HUES64 (cell line): ENCODE results near the gene CNTNAP5.

Source experiments
- H3K27ac ChIP-seq: 2 replicates; pipeline ENCODE4 v1.7.0; 2013; ENCODE audit warnings: low read depth, low read length, inconsistent platforms
- H3K27me3 ChIP-seq: 2 replicates; pipeline ENCODE4 v1.6.1; 2013; ENCODE audit warnings: mild to moderate bottlenecking, low read length; ENCODE audit not compliant: insufficient read depth
- H3K36me3 ChIP-seq: 2 replicates; pipeline ENCODE4 v1.6.1; 2013; ENCODE audit warnings: mild to moderate bottlenecking, low read length; ENCODE audit not compliant: insufficient read depth
- H3K4me1 ChIP-seq: 2 replicates; pipeline ENCODE4 v1.6.1; 2013; ENCODE audit warnings: mild to moderate bottlenecking, low read length, moderate library complexity; ENCODE audit not compliant: insufficient read depth
- H3K4me3 ChIP-seq: 2 replicates; pipeline ENCODE4 v1.5.1; 2013; ENCODE audit warnings: mild to moderate bottlenecking, low read length, moderate library complexity
- H3K9ac ChIP-seq: 2 replicates; pipeline ENCODE4 v1.6.1; 2013; ENCODE audit warnings: mild to moderate bottlenecking, low read depth, low read length
- H3K9me3 ChIP-seq: 2 replicates; pipeline ENCODE4 v1.6.1; 2013; ENCODE audit warnings: low read depth, low read length; ENCODE audit not compliant: insufficient read depth
- WGBS: fragments of 150-250, 120-280 bp; methylation state at CpG from one replicate; pipeline ENCODE4 v1.1.7; 2013; ENCODE audit warnings: missing lambda C conversion rate; 5-methylcytosine and 5-hydroxymethylcytosine counted together

CNTNAP5 gene

DNA sequence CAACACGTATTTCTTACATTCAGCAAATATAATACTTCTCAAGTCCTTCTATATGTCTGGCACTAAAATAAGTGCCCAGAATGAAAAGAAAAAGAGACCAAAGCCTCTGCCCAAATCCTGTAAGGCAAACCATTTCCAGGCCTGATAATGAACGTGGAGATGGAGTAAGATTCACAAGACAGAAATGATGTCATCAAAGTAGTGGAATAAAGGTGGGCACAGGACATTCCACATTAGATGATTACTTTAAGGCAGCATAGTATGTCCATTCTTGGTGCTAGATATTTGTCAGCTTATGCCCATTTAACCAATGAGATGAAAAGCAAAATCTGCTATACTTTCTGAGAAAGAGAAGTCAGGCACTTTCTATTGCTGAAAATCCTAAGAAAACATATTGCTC lies 38.5 kb downstream of the CNTNAP5 start:
- Histone ChIP-seq H3K4me1 (no peaks in the 10 kb centered on the region), H3K27me3 (no peaks in the 10 kb centered on the region), H3K4me3 (no peak overlapping the region), H3K36me3 (no peaks in the 10 kb centered on the region), H3K9ac (no peak overlapping the region), H3K27ac (no peak overlapping the region), H3K9me3 (no peaks in the 10 kb centered on the region)
- WGBS, result 98% methylated on average over 2 of the region's 2 CpGs

DNA sequence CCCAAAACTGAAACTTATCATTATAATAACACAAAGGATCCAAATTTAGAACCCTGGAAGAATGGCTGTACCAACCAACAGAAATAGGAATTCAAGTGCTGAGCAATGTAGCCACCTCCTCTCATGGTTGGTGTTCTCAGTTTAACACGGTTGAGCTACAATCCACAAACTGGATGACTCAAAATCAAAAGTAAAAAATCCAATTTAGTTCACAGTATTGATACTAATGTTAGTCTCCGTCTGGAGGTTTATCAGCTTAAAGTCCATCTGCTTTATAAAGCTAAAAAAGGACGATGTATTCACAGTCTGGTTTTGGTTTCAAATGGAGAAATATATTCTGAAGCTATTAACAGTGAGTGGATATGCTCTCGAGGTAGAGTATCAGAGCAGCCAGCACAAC lies 40.5 kb downstream of the CNTNAP5 start:
- H3K27ac ChIP-seq, result no peak overlapping the region
- H3K9me3 ChIP-seq, result no peaks in the 10 kb centered on the region
- H3K9ac ChIP-seq, result no peak overlapping the region
- no peak overlapping the region for H3K4me3 ChIP-seq
- H3K36me3 ChIP-seq, result no peaks in the 10 kb centered on the region
- 91% methylated on average over 4 of the region's 4 CpGs for WGBS
- H3K4me1 ChIP-seq, result no peaks in the 10 kb centered on the region
- no peaks in the 10 kb centered on the region for H3K27me3 ChIP-seq

DNA sequence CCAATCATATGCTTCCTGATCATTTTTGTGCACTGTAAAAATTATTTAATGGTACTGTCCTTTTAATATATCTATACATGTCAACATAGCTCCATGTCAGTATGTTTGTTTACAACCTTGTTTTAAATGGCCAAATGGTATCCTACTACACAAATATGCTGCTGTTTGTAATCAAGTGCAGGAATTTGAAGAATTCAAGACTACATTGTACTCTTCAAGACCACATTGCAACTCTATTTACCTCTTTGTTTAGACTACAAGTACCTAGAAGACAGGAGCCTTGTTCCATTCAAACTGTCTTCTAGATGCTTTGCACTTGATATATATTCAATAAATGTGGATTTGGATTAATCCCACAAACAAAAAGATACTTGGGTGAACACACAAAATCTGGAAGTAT lies 41.7 kb downstream of the CNTNAP5 start:
- no peaks in the 10 kb centered on the region for H3K4me1 ChIP-seq
- no peaks in the 10 kb centered on the region for H3K9me3 ChIP-seq
- H3K27ac ChIP-seq, result no peak overlapping the region
- H3K27me3 ChIP-seq, result no peaks in the 10 kb centered on the region
- H3K9ac ChIP-seq, result no peak overlapping the region
- H3K36me3 ChIP-seq, result no peaks in the 10 kb centered on the region
- H3K4me3 ChIP-seq, result no peak overlapping the region

DNA sequence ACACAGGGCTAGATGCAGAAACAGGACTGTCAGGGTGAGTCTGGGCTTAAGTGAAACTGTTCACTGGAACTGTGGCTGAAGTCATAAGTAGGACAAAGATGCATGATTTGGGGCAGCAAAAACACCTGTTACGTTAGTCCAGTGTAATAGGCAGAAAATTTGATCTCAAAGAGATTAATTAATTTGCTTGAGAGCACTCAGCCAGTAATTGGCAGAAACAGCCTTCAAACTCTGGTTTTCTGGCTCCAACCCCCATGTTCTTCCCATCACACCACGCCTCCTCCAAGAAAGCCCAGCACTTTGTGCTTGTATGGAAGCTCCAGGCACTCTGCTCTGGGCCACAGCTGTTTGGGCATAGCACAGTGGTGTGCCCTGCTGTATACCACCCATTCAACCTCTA lies 54.0 kb downstream of the CNTNAP5 start:
- over 99% methylated on average over 2 of the region's 2 CpGs for WGBS

DNA sequence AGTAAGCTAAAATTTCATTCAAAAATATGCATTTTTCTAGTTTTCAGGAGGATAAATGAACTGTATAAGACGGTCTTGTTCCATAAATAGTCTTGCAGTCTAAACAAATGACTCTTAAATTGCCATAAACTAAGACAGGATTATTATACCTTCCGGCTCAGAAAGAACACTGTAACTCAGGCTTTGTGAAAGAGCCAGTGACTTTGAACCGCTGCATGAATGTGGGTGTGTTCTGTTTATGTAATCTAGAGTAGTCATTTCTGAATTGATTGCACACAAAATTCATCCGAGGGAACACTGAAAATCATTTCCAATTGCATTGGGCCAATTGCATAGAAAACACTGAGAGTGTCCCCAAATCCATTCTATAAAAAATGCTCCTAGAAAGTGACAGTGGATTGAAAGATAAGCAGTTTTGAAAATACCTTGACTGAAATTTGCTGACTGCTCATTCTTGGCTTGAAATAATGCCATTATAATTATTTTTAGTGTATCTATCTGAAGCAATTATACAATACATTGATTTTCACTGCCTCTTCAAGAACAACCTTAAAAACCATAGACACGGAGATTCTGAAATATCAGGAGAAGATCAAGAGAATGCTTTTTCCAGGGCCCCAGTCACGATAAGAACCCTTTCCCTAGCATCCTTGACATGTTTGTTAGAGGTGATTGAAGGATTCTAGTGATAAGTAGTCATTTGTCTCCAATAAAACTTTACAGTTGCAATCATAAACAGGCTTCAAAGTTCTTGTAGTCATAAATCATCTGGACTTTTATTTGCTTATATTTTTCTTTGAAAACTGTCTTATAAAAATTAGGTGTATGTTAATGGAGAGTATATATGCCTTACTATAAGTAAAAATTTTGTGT lies 55.4 kb downstream of the CNTNAP5 start:
- Histone ChIP-seq H3K4me3 (no peak overlapping the region), H3K4me1 (no peaks in the 10 kb centered on the region), H3K27me3 (no peaks in the 10 kb centered on the region), H3K9me3 (no peaks in the 10 kb centered on the region), H3K27ac (no peak overlapping the region), H3K9ac (no peak overlapping the region), H3K36me3 (no peaks in the 10 kb centered on the region)
- 93% methylated on average over 6 of the region's 6 CpGs for WGBS

More for the DNA sequence above, 54.0 kb downstream of the CNTNAP5 start:
- Histone ChIP-seq H3K9ac (no peak overlapping the region), H3K4me1 (no peaks in the 10 kb centered on the region), H3K9me3 (no peaks in the 10 kb centered on the region), H3K36me3 (no peaks in the 10 kb centered on the region), H3K27me3 (no peaks in the 10 kb centered on the region), H3K27ac (no peak overlapping the region), H3K4me3 (no peak overlapping the region)

DNA sequence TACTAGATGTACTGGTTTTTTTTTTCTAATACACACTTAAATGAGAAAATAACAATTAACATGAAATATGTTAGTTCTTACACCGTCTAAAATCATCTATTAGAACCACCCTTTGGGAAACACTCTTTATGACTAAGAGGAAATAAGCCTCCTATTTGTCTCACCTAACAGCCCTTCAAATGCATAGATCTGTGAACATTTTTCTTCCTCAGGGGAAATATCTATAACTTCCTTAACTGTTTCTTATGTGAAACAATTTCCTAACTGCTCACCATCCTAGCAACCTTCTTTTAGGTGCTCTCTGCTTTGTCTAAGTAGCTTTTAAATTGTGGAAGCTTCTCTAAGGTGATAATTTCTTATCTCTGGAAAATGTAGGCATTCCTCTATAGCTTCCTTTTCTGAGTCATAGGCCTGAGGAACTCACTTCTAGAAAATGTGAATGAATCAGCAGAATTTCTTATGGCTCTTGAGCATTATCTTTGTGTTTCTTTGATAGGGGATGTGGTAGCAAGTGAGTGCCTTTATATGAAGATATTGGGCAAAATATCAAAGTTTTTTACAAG lies 56.1 kb downstream of the CNTNAP5 start:
- Histone ChIP-seq H3K36me3 (no peaks in the 10 kb centered on the region), H3K4me1 (no peaks in the 10 kb centered on the region), H3K27ac (no peak overlapping the region), H3K4me3 (no peak overlapping the region), H3K27me3 (no peaks in the 10 kb centered on the region), H3K9ac (no peak overlapping the region), H3K9me3 (no peaks in the 10 kb centered on the region)
- 93% methylated on average over 1 of the region's 1 CpG for WGBS

DNA sequence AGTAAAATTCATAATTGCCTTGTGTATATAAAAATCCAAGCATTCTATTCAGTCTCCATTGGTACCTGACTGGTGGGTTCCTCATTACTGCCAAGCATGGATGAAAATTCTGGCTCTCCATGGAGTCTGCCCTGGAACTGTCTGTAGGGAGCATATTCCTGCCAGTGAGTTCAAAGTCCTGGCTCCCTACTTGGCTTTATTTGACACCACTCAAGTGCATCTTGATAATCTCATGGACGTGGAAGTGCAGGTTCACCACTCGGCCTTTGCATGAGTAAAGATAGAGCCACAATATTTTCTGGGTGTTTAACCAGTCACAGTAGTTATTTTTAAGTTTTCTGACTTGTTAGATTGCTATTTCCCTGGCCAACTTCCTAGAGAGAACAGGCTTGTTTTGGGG lies 63.5 kb downstream of the CNTNAP5 start:
- Histone ChIP-seq H3K27me3 (no peaks in the 10 kb centered on the region), H3K9ac (no peak overlapping the region), H3K4me1 (peaks cover 4% of the 10 kb centered on the region; the same call in 1 of the 2 replicates), H3K4me3 (no peak overlapping the region), H3K36me3 (no peaks in the 10 kb centered on the region), H3K9me3 (peaks cover 9% of the 10 kb centered on the region; the same call in 1 of the 2 replicates), H3K27ac (no peak overlapping the region)
- WGBS, result 87% methylated on average over 2 of the region's 2 CpGs

DNA sequence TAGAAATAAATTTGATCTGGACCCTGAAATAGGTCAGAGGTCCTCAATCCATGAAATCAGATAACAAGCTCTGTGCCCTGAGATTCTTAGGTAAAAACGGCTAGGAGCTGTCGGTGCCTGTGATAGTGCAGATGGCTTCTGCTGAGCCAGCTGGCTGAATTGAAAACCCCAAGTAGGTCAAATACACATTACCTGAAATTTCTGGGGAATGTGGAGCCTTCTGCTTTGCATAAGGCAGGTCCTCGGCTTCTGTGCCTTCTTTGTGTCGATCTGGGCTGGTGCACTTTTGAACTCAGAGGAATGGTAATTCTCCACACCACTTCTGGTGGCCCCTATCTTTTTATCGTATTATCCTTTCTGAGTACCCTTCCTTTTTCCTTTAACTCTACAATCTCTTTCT lies 66.6 kb downstream of the CNTNAP5 start:
- Histone ChIP-seq H3K4me3 (no peak overlapping the region), H3K9ac (no peak overlapping the region), H3K4me1 (peaks cover 4% of the 10 kb centered on the region; the same call in 1 of the 2 replicates), H3K27ac (no peak overlapping the region), H3K27me3 (no peaks in the 10 kb centered on the region), H3K36me3 (no peaks in the 10 kb centered on the region), H3K9me3 (peaks cover 6% of the 10 kb centered on the region; the same call in 1 of the 2 replicates)
- WGBS, result 93% methylated on average over 5 of the region's 5 CpGs

DNA sequence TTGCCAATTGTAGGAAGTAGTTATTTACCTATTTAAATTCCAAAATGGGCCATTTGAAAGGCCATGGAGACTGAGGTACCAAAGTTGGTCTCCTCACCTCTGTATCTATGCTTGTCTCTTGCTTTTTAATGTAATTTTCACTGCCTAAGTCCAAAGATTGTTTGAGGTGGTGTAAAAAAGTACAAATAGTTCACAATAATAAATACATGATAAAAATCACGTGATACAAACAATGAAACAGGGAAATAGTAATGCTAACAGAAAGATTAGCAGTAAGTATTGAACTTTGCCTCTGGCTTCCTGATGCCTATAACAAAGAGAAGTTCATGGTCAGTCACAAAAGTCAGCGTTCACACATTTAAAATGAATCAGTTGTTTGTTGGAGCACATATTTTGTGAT lies 67.6 kb downstream of the CNTNAP5 start:
- H3K27ac ChIP-seq, result no peak overlapping the region
- WGBS, result 97% methylated on average over 2 of the region's 2 CpGs

DNA sequence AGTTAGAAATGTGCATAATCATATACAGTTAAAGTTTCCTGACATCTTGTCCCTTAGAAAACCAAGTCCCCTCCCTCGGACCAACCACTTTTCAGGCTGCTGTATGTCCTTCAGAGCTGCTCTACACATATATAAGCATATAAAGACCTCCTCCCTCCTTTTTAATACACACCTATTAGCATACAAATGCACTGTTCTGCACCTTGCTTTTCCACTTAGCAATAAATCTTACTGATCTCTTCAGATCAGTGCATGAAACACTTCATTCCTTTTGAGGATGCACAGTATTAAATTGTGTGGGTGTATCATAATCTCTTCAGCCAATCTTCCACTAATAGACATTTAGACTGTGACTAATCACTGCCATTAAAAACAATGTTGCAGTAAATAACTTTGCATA lies 79.8 kb downstream of the CNTNAP5 start:
- Histone ChIP-seq H3K27ac (no peak overlapping the region), H3K36me3 (no peaks in the 10 kb centered on the region), H3K4me3 (no peak overlapping the region), H3K9ac (no peak overlapping the region), H3K4me1 (peaks cover 4% of the 10 kb centered on the region), H3K27me3 (no peaks in the 10 kb centered on the region), H3K9me3 (no peaks in the 10 kb centered on the region)
- 90% methylated on average over 1 of the region's 1 CpG for WGBS

More for the DNA sequence above, 67.6 kb downstream of the CNTNAP5 start:
- no peaks in the 10 kb centered on the region for H3K9me3 ChIP-seq
- H3K4me1 ChIP-seq, result peaks cover 4% of the 10 kb centered on the region; the same call in 1 of the 2 replicates
- H3K27me3 ChIP-seq, result no peaks in the 10 kb centered on the region
- H3K36me3 ChIP-seq, result no peaks in the 10 kb centered on the region
- H3K9ac ChIP-seq, result no peak overlapping the region
- no peak overlapping the region for H3K4me3 ChIP-seq

DNA sequence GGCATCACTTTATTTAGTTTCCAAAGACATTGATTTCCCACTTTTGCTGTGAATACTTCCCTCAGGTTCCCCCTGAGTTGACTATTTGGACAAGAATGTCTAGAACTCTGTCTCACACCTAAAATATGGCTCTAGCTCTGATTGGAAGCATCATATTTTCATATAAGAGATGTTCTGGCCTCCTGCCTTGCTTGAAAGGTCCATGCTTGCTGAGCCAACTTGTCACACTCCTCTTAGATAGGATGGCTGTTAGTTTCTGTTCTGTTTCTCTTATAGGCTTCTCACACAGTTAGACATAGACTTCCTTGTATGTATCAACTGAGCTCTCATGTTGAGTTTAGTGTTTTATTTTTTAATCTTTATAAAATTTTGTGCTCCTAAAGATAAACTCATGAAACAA lies 87.1 kb downstream of the CNTNAP5 start:
- H3K27me3 ChIP-seq, result no peaks in the 10 kb centered on the region
- H3K4me1 ChIP-seq, result peaks cover 22% of the 10 kb centered on the region
- H3K27ac ChIP-seq, result no peak overlapping the region
- H3K9ac ChIP-seq, result no peak overlapping the region
- no peak overlapping the region for H3K4me3 ChIP-seq
- H3K9me3 ChIP-seq, result no peaks in the 10 kb centered on the region
- H3K36me3 ChIP-seq, result no peaks in the 10 kb centered on the region
